GM12801 (cell line): ENCODE results near the gene SNX25.

Source experiments
- TF ChIP-seq, protein P1 (sequence below): IDR thresholded peaks from one replicate; pipeline ENCODE4 v1.5.1; 2011; ENCODE audit warnings: control low read depth; ENCODE audit not compliant: insufficient read length; ENCODE audit errors: extremely low read depth

SNX25 gene

DNA sequence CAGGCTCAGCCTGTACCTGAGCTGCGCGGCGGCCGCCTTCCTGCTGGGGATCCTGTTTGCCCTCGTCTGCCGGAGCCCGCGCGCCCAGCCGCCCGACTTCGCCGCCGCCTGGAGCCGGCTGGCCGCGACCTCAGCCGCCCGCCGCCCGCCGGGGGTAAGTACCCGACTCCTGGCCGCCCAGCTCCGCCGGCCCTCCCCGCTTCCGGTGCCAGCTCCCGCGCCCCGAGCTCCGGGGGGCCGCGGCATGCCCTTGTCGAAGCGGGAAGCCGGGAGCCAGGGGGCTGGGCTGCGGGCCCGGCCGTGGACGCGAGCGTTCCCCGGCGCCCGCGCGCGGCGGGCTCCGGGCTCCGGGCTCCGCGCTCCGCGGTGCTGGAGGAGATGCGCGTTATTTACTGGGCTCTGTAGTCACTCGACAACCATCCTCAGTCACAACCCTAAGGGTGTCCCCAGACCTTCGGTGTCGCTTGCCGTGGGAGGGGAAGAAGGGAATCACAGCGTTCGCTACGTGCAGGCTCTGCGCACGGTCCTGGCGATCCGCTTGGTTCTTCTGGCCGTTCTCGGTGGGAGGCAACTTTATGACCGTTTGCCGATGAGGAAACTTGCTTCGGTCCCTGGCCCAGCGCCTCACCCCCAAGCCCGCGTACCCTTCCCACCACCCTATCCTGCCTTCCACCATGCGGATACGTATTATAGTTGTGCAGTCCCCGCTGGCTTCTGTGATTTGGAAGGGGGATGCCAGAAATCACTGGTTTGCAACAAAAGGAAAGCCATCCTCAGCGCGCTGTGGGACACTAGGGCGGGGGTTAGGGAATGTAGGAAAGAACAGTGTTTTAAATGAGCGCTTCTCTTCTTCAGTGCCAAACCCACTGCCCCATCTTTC, 944 bp downstream of the SNX25 start:
- TF ChIP-seq, protein P1, sequence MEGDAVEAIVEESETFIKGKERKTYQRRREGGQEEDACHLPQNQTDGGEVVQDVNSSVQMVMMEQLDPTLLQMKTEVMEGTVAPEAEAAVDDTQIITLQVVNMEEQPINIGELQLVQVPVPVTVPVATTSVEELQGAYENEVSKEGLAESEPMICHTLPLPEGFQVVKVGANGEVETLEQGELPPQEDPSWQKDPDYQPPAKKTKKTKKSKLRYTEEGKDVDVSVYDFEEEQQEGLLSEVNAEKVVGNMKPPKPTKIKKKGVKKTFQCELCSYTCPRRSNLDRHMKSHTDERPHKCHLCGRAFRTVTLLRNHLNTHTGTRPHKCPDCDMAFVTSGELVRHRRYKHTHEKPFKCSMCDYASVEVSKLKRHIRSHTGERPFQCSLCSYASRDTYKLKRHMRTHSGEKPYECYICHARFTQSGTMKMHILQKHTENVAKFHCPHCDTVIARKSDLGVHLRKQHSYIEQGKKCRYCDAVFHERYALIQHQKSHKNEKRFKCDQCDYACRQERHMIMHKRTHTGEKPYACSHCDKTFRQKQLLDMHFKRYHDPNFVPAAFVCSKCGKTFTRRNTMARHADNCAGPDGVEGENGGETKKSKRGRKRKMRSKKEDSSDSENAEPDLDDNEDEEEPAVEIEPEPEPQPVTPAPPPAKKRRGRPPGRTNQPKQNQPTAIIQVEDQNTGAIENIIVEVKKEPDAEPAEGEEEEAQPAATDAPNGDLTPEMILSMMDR, result no peak

DNA sequence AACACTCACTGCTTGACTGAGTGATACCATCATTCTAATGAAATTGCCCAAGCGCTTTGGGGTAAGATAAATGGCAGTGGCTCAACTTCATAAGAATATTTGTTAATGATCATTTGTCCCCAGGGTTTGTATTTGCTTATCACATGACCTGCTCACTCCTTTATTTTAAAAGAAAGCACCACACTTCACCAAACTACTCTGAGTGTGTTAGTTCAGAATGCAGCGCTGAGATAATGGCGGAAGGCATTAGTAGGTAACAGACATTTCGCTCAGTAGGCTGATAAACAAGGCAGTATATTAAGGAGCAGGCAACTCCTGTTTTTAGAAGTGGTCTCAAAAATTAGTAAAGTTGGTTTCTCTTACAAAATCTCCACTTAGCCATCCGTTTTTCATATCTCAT, 1.6 kb downstream of the SNX25 start:
- TF ChIP-seq, protein P1, result no peak

DNA sequence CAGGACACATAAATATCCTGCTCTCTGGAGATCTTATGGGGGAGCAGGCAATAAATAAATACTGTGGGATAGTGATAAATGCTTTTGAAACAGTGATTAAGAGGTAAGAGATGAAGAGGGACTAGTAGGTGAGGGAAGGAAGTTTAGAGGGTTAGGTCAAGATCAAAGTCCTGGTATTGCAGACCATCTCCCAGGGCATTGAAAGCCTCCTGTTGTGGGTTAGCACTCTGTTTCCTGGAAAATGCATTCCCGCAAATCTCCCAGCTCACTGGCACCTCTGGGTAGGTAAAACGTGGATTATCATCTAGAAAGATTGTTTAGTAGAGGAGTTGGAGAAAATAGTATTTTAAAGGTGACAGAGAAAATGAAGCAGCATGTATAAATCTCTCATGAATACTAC, 2.2 kb downstream of the SNX25 start:
- TF ChIP-seq, protein P1, result no peak

DNA sequence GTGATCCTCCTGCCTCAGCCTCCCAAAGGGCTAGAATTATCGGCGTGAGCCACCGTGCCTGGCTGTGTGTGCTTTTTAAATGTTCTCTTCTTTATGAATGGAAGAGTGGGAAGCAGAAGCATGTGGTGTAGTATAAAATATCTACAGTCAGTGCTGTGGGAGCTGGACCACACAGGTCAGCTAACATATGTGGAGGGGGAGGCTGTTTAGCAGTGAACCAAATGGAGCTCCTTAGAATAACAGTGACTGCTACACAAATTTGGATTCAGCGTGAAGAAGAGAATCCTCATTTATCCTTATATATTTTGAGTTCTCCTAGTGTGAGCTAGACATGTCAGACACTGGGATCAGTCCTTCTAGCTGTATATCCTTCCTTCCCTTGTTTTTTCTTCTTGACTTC, 3.2 kb downstream of the SNX25 start:
- TF ChIP-seq, protein P1, result no peak

DNA sequence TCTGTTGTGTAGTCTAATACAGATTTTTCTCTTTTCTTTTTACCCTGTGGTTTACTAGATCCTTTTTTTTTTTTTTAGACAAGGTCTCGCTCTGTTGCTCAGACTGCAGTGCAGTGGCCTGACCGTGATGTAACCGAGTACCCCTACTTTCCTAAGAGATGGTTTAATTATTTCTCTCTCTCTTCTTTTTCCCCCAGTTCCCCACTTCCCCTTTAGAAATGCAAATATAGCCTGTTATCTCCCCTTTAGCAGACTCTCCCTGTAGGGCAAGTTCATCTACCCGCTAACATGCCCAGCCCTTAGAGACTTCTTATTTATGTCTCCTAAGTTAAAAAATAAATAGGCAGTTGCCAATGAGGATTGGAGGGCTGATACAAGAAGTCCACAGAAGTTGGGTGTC, 4.5 kb downstream of the SNX25 start:
- TF ChIP-seq, protein P1, result no peak

DNA sequence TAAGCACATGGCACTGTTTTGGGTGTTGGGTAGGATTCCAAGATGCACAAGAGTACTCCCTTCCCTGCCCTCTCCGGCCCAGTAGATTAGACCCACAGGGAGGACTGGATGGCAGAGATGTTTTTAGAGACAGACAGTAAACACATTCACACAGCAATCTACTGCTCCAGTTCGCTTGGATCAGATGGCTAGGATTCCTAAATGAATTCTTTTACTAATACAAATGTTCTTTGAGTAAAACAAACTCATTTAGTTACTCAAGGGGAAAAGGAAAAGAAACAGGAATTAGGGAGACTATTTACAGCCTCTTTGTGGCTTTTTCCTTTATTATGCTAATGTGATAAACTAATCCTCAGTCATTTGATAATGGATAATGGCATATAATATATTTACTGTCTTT, 5.9 kb downstream of the SNX25 start:
- TF ChIP-seq, protein P1, result no peak

DNA sequence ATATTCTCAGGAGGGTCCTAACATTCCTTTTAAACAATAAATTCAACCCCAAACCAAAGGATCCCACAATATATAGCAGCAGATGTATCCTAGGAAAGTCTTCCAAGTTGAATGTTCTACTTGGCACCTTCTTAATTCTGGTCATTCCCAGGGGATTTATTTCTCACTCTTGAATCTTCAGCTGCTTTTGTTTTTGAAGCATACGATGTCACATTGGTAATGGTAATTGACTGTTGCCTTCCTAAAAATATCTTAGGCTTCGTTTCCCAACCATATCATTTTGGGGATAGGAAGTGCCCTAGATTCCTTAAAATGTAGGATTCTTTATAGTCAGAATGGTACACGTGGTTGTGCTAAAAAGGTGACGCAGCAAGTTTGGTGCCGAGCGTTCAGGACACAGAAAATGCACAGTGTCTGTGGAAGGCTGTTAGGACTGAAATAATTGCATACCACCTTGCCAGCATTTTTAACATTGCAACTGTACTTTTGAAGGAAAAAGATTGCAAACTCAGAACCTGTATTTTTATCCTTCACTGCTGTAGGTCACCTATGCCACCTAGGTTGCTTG, 8.1 kb downstream of the SNX25 start:
- TF ChIP-seq, protein P1, result no peak
